ENCODE results near the gene GADL1.

GADL1 gene

GRCh38 chr3:30875505-30875904 lies 19.0 kb downstream of the GADL1 start:
- DNase-seq (ENCODE audit: low read depth in 3 of 3, low spot score in 1 of 3), result no peak

- no peak for DNase-seq (ENCODE audit: low read depth in 3 of 3, low spot score in 1 of 3)
Observed at GRCh38 chr3:30873671-30874070, 20.8 kb downstream of the GADL1 start.

GRCh38 chr3:30872879-30873278 lies 21.6 kb downstream of the GADL1 start:
- DNase-seq (ENCODE audit: low read depth in 3 of 3, low spot score in 1 of 3), result no peak

GRCh38 chr3:30871720-30872119 lies 22.7 kb downstream of the GADL1 start:
- DNase-seq (ENCODE audit: low read depth in 3 of 3, low spot score in 1 of 3), result no peak

GRCh38 chr3:30864836-30865235 lies 29.6 kb downstream of the GADL1 start:
- no peak for DNase-seq (ENCODE audit: low read depth in 3 of 3, low spot score in 1 of 3)

- no peak for DNase-seq (ENCODE audit: low read depth in 3 of 3, low spot score in 1 of 3)
Observed at GRCh38 chr3:30864132-30864531, 30.3 kb downstream of the GADL1 start.

- no peak for DNase-seq (ENCODE audit: low read depth in 3 of 3, low spot score in 1 of 3)
Observed at GRCh38 chr3:30862004-30862403, 32.5 kb downstream of the GADL1 start.

- no peak for DNase-seq (ENCODE audit: low read depth in 3 of 3, low spot score in 1 of 3)
Observed at GRCh38 chr3:30858894-30859389, 35.5 kb downstream of the GADL1 start.

- no peak for DNase-seq (ENCODE audit: low read depth in 3 of 3, low spot score in 1 of 3)
Observed at GRCh38 chr3:30855400-30856292, 38.8 kb downstream of the GADL1 start.

GRCh38 chr3:30852833-30853232 lies 41.6 kb downstream of the GADL1 start:
- DNase-seq (ENCODE audit: low read depth in 3 of 3, low spot score in 1 of 3), result no peak

GRCh38 chr3:30848087-30848779 lies 46.2 kb downstream of the GADL1 start:
- DNase-seq (ENCODE audit: low read depth in 3 of 3, low spot score in 1 of 3), result no peak

- no peak for DNase-seq (ENCODE audit: low read depth in 3 of 3, low spot score in 1 of 3)
Observed at GRCh38 chr3:30847592-30847991, 46.9 kb downstream of the GADL1 start.

GRCh38 chr3:30845606-30846005 lies 48.9 kb downstream of the GADL1 start:
- DNase-seq (ENCODE audit: low read depth in 3 of 3, low spot score in 1 of 3), result no peak

GRCh38 chr3:30843877-30844276 lies 50.6 kb downstream of the GADL1 start:
- no peak for DNase-seq (ENCODE audit: low read depth in 3 of 3, low spot score in 1 of 3)

- no peak for DNase-seq (ENCODE audit: low read depth in 3 of 3, low spot score in 1 of 3)
Observed at GRCh38 chr3:30836141-30836540, 58.3 kb downstream of the GADL1 start.

- DNase-seq (ENCODE audit: low read depth in 3 of 3, low spot score in 1 of 3), result no peak
Observed at GRCh38 chr3:30835667-30836066, 58.8 kb downstream of the GADL1 start.

GRCh38 chr3:30832961-30833575 lies 61.4 kb downstream of the GADL1 start:
- DNase-seq (ENCODE audit: low read depth in 3 of 3, low spot score in 1 of 3), result no peak

GRCh38 chr3:30827080-30827479 lies 67.4 kb downstream of the GADL1 start:
- DNase-seq (ENCODE audit: low read depth in 3 of 3, low spot score in 1 of 3), result no peak

GRCh38 chr3:30826531-30826942 lies 67.9 kb downstream of the GADL1 start:
- DNase-seq (ENCODE audit: low read depth in 3 of 3, low spot score in 1 of 3), result no peak

- no peak for DNase-seq (ENCODE audit: low read depth in 3 of 3, low spot score in 1 of 3)
Observed at GRCh38 chr3:30819067-30819798, 75.2 kb downstream of the GADL1 start.

GRCh38 chr3:30813734-30814133 lies 80.7 kb downstream of the GADL1 start:
- DNase-seq (ENCODE audit: low read depth in 3 of 3, low spot score in 1 of 3), result no peak

All from stimulated activated CD4-positive, alpha-beta T cell treated with anti-CD3 and anti-CD28 coated beads, TNF-alpha, amount 100 ng/mL, for 1 hour (primary cell).